Fibroblast of skin of back (primary cell): ENCODE results near the gene KDM5C.
"Not testable (repeated sequence)": the region's sequence is repeated elsewhere in the genome, so short reads cannot be mapped to it uniquely, and the experiment has no call there.

Experiments
- DNase-seq: peaks from one replicate; pipeline ENCODE4 v3.0.0-alpha.2; 2013

Gene KDM5C

GRCh38 chrX:53190363-53190960 lies 34.5 kb downstream of the KDM5C start:
- DNase-seq: no peak

GRCh38 chrX:53188763-53189162 lies 36.2 kb downstream of the KDM5C start:
- no peak for DNase-seq

GRCh38 chrX:53186351-53186750 lies 38.7 kb downstream of the KDM5C start:
- DNase-seq: peak; percentile 35

GRCh38 chrX:53184836-53185235 lies 40.2 kb downstream of the KDM5C start:
- DNase-seq: peak; percentile 85

- DNase-seq: no peak
Observed at GRCh38 chrX:53171356-53171755, 53.7 kb downstream of the KDM5C start.

- no peak for DNase-seq
Observed at GRCh38 chrX:53166103-53166502, 58.9 kb downstream of the KDM5C start.

GRCh38 chrX:53164566-53164965 lies 60.4 kb downstream of the KDM5C start:
- DNase-seq: not testable (repeated sequence)

GRCh38 chrX:53163436-53163835 lies 61.6 kb downstream of the KDM5C start:
- DNase-seq: no peak

- DNase-seq: no peak
Observed at GRCh38 chrX:53160297-53160983, 64.6 kb downstream of the KDM5C start.

- no peak for DNase-seq
Observed at GRCh38 chrX:53159184-53159583, 65.8 kb downstream of the KDM5C start.

- DNase-seq: no peak
Observed at GRCh38 chrX:53156207-53156596, 68.8 kb downstream of the KDM5C start.

GRCh38 chrX:53155512-53156206 lies 69.3 kb downstream of the KDM5C start:
- no peak for DNase-seq

GRCh38 chrX:53153581-53153980 lies 71.4 kb downstream of the KDM5C start:
- no peak for DNase-seq
